GM18498 (cell line): ENCODE measurements around the gene ENOSF1.
A peak's percentile ranks its signal among the peaks of the same experiment; 100 is the strongest.
"Not testable (repeated sequence)": the region's sequence is repeated elsewhere in the genome, so short reads cannot be mapped to it uniquely, and the experiment has no call there.

Source experiments
- ATAC-seq: cut with Tn5 transposase; IDR thresholded peaks from one replicate; pipeline ENCODE4 v1.9.1; 2021; ENCODE audit warnings: mild to moderate bottlenecking, moderate library complexity; ENCODE audit not compliant: unreplicated experiment

The ENOSF1 gene

GRCh38 chr18:708096-708495 is 4.3 kb downstream of the ENOSF1 start:
- no peak for ATAC-seq

DNA sequence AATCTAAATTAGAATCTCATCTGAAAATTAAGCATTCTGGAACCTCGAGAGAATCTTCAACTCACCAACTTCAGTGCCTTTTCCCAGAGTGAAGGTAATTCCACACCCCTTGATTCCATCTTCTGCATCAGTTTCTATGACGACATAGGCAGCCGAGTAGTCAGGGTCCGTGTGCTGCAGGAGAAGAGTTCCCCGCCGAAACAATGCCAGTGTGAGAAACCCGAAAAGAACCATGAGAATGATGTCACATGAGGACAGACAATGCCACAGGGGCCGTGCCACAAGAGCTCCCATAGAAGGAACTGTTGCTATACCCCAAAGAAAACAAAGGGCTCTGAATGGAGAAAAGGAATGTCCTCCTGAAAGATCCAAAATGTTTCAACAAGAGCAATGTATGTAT is 6.0 kb downstream of the ENOSF1 start:
- ATAC-seq: no peak

GRCh38 chr18:703213-703967 is 9.0 kb downstream of the ENOSF1 start:
- no peak for ATAC-seq

DNA sequence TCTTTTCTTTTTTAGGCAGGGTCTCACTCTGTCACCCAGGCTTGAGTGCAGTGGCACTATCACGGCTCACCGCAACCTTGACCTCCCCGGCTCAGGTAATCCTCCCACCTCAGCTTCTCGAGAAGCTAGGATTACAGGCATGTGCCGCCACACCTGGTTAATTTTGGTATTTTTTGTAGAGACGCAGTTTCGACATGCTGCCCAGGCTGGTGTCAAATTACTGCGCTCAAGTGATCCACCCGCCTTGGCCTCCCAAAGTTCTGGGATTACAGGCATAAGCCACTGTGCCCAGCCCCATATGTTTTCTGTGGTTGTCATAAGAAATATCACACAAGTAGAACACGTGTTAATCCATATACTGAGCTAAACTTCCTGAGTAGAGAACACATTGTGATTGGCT is 14.6 kb downstream of the ENOSF1 start:
- no peak for ATAC-seq

- no peak for ATAC-seq
Measured at GRCh38 chr18:697012-697411, 15.4 kb downstream of the ENOSF1 start.

DNA sequence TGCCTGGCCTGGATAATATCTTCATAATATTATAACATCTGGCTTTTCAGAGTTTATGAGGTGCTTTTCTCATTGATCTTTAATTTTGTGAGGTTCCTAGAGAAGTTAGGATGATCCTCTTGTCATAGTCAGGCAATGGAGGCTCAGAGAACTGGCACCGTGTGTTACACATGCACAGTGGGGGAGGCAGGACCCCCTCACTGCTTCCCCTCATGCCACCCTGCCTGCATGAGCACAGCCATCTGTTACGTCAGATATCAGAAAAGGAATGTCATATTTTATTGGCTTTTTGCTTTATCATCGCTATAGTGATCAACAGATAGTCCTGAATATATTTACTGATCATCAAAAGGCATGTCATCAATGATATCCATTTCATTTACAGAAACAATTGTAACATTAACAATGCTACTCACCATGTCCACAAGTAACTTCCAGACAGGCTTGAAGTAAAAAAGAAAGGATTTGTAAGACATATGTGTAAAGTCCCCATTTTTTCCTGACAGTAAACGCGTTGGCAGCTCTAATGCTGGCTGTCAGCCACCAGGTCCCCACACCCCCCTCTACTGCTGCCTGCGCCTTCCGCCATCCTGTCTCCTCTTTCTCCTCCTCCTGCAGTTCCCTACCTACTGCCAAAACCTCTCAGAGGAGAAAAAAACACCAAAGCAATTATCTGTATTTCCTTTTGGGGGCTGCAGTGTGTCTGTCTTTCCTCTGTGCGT is 18.8 kb downstream of the ENOSF1 start:
- ATAC-seq: no peak

- ATAC-seq: no peak
Measured at GRCh38 chr18:692824-693223, 19.6 kb downstream of the ENOSF1 start.

DNA sequence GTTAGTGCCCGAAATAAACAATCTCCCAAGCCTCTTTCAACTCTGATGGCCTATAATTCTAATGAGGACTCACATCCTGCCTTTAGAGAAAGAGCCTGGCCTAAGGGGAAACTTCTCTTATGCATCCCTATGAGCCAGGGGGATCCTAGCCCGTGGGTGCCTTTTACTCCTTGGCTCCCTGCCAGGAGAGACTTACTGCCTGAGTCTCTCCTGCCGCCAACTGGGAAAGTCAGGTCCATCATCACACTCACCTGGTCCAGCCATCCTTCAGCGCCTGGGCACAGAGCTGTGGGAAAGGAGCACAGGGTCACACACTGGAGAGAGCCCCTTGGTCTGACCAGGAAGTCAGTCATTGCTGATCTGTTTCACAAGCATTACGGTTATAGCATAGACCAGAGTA is 24.1 kb downstream of the ENOSF1 start:
- no peak for ATAC-seq

DNA sequence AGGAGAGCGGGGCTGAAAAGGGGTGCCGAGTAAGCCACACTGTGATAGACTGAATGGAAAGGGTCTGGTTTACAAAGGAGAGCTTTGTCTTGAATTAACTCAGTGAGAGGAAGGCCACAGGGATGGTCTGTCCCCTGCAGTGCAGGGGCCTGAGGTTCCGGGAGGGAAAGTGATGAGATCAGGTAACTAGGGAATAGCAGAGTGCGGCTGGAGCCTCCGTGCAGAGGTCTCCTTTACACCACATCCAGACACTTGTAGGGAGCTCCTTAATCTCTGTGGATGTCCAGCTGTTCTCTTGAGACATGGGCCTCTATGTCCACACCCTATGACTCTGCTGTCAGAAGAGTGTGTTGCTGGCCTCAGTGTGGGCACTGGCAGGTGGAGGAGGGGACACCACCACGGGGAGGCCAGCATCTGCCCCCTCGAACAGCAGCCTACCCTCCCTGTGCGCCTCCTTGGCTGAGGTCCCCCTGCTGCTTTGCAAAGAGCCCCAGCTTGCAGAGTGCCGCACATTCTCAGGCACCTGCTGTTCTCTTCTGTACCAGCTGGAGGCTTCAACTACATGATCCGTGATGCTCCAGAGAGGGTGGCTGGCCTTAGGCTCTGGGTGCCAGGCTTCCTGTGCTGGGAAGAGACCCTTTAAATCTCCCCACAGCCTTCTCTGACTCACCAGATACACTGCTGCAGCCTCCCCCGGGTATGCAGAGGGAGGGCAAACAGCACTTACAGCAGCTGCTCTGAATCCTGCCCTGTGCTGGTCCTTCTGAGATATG is 25.9 kb downstream of the ENOSF1 start:
- ATAC-seq: no peak

DNA sequence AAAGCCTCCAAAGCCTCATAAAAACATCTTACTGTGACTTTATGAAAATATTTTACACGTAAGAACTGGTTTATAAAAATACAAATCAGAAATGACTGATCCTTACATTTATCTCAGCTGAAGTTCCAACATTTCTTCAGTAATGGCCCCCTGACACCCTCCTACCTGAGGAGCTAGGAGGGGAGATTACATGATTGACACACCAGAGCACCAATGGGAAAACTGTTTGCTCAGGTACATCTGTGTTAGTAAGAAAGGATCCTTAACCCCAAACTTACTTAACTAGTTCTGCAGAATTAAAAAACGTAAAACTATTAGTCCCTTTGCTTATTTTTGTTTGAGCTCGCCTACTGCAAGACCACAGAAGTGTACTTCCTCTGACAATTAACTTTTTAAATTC is 27.0 kb downstream of the ENOSF1 start:
- no peak for ATAC-seq

GRCh38 chr18:683531-683930 is 28.9 kb downstream of the ENOSF1 start:
- no peak for ATAC-seq

DNA sequence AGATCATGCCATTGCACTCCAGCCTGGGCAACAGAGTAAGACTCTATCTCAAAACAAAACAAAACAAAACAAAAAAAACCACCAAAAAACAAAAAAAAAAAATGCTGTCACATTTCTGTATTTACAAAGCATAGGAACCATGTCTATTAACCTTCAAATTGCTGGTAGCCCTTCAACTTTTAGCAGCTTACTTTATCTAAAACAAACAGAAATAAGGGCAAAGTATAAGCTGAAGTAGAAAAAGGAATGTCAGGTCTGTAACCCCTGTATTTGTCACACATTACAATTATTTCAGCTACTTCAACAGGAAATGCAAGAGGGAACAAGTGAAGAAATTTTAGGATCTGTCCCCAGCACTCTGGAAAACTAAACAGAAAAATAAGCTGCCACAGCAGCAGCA is 29.6 kb downstream of the ENOSF1 start:
- no peak for ATAC-seq

DNA sequence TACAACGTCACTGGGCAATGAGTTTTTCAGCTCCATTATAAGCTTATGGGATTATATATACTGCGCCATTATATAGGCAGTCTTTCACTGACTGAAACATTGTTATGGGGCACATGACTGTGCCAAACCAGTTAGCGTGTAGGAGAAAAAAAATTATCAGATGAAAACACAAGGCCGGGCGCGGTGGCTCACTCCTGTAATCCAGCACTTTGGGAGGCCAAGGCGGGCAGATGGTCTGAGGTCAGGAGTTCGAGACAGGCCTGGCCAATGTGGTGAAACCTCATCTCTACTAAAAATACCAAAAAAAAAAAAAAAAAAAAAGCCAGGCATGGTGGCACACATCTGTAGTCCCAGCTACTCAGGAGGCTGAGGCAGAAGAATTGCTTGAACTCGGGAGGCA is 30.0 kb downstream of the ENOSF1 start:
- not testable (repeated sequence) for ATAC-seq

GRCh38 chr18:681985-682384 is 30.4 kb downstream of the ENOSF1 start:
- ATAC-seq: no peak

DNA sequence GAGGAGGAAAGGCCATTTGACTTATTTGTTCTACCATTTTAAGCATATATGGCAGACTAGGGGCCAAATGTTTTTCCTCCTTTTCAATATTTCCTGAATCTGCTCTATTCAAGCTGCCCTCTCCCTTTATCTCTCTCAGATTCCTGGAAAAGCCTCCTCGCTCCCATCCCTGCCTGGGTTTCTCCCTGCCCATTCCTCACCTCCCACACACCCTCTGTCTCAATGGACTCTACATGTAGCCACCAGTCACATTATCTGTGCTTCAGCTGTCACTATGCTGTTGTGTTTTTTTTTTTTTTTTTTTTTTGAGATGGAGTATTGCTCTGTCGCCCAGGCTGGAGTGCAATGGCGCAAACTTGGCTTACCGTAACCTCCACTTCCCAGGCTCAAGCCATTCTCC is 32.0 kb downstream of the ENOSF1 start:
- no peak for ATAC-seq

DNA sequence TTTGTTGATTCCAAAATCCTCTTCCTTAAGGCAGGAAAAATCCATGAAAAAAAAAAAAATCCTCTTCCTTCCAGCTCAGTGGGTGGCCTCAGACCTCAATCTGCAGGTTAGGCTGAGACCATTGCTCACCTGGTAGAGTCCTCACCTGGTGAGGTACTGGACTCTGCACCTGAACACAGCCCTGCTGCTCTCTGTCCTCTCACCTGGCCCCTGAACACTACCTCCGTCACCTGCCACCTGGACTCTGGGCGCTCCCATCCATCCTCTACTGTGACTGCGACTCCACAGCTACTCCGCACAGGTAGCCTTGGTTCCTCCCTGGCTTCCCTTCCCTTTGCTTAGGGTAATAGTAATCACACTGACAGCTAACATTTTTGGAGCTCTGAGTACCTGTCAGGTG is 32.9 kb downstream of the ENOSF1 start:
- no peak for ATAC-seq

- no peak for ATAC-seq
Measured at GRCh38 chr18:678482-679182, 33.8 kb downstream of the ENOSF1 start.

- ATAC-seq: no peak
Measured at GRCh38 chr18:677951-678381, 34.5 kb downstream of the ENOSF1 start.

DNA sequence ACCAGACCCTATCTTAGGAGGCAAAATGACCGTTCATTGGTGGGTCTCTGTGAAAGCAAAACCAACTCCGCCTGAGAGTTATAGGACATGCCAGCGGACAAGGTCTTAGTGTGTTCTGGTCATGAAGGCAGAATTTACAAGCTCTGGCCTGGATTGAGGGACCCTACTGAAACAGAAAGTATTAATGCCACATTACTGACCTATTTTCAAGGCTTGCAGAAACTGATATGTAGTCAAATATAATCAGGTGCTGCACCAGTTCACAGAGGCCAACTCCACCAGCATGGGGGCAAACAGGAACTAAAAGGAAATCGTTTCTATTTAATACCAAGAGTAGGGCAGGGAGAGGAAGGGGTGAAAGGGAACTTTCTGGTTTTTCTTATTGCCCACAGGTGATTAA is 35.3 kb downstream of the ENOSF1 start:
- peak; percentile 73 for ATAC-seq

- ATAC-seq: no peak
Measured at GRCh38 chr18:676736-677135, 35.7 kb downstream of the ENOSF1 start.

GRCh38 chr18:676069-676468 is 36.4 kb downstream of the ENOSF1 start:
- ATAC-seq: no peak
